ENCODE results near the gene SIRPA. TPM values are rescaled to one million over a fixed set of nuclear protein-coding genes. Genes with fewer than 3 reads are reported as not detected.
A peak's percentile ranks its signal among the peaks of the same experiment; 100 is the strongest.
"Not testable (repeated sequence)": the region's sequence is repeated elsewhere in the genome, so short reads cannot be mapped to it uniquely, and the experiment has no call there.

SIRPA gene
- total RNA-seq, 1 experiment from 2014 or later, result 7.2 TPM

DNA sequence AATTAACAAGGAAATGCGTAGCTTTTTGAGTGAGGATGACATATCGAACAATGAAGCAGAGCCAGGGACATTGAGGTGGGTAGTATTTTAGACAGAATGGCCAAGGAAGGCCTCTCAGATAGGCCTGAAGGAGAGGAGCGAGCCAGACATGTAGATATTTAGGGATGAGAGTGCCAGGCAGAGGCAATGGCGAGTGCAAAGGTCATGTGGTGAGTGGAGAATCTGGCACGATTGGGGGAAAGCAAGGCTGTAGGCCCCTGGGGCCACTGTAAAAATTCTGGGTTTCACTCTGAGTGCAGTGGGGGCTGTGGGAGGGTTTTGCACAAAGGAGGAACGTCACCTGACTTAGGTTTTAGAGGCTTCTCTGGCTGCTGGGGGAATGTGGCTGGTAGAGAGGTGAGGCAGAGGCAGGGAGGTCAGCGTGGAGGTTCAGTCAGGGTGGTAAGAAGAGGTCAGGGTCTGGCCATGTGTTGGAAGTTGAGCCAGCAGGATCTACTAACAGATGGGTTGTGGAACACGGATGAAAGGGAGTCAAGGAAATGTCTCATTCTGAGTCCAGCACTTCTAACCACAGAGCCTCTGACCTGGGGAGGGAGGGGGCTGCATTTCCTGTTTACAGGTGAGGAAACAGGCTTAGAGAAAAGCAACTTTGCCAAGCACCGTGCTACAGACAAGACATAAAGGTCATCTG lies 11.3 kb downstream of the SIRPA start:
- no peak for DNase-seq (ENCODE audit: low read depth)

DNA sequence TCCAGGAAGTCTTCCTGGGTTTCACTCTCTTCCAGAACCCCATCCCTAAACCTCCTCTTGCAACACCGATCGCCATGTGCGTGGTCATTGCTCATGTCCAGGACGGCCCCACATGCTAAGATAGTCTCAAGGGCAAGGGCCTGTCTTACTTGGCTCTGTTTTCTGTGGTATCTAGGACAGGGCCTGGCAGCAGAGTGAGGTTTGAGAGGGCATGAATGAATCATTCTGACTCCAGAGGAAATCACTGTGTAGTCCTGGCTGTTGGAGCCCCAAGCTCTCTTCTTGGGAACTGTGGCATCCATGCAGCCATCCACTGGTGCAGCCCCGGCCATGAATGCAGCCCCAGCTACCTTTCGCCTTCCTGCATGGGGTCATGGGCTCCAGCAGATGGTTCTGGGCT lies 12.4 kb downstream of the SIRPA start:
- DNase-seq (ENCODE audit: low read depth), result peak; percentile 19

DNA sequence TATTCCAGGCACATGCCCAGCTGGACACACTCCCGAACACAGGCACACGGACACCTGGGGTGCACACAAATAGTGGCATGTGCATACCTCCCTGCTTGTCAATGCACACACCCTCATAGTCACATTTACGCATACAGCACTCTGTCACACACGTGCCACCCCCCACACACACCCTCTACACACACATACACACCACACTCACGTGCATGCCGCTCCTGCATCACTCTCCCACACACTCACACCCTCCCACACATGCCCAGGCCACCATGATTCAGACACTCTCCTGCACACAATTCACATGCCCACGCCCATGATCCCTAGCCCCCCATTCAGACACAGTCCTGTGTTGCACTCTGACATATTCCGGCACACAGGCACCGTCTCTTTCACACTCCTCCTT lies 13.0 kb downstream of the SIRPA start:
- no peak for DNase-seq (ENCODE audit: low read depth)

DNA sequence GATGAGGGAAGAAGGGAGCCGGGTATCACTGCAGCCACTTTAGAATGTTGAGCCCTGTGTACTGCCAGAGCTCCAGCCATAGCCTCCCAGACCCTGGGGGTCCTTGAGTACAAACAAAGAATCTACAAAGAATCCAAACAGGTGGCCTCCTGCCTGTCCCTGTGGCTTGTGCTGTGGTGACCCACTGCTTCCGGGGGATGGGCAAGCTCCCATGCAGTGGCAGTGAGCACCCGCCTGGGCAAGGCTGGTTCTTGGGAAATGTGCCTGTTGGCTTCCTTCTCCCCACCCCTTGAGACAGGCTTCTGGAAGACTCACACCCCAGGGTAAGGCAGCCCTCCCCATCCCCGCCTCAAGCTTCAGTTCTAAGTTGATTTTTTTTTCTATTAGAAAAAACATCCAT lies 13.9 kb downstream of the SIRPA start:
- no peak for DNase-seq (ENCODE audit: low read depth)

DNA sequence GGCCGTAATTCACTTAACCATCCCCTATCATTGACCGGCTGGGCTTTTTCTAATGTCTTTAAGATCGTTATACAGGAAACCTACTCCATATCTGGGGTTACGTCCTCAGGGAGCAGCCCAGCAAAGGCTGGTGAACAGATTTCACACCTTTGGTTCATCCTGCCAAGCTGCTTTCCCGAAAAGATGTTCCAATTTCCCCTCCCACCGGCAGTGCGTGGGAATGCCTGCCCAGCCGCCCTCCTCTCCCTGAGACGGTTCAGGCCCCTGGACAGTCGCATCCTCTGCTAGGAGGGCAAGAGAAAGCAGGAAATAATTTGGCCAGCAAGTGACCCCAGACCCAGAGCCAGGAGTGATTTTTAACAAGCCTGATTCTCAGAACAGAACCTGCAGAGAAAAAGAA lies 16.3 kb downstream of the SIRPA start:
- DNase-seq (ENCODE audit: low read depth), result no peak

DNA sequence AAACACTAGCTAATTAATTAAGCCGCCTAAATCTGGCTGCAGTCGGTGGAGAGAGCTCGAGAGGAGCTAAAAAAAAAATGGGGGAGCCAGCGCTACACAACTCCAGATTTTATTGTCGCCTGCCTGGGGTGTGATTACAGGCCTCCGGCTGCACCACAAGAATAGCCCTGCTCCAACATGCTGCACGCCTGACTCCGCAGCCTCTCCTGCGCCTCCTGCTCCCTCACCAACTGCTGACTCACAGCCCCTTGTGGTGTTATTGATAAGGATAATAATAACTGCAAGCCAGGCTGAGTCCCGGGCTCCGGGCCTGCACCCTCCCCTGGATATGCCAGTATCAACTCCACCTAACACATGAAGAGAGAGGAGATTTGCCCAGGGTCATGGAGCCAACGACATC lies 16.8 kb downstream of the SIRPA start:
- no peak for DNase-seq (ENCODE audit: low read depth)

DNA sequence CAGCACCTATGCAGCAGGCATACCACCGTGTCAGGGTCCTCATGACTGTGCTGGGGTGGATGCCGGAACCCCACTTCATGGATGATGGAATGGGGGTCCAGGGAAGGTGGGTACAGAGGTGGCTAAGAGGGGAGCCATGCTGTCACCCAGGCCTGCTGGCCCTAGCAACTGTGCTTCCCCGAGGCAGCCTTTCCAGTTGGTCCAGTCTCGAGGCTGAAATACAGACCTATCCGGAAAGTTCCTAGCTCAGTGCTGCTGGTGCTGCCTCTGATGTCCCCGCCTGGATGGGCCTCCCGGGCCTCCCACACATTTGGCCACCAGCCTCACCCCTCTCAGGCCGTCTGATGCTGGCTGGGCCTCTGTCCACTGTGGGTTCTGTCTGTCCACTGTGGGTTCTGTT lies 17.4 kb downstream of the SIRPA start:
- no peak for DNase-seq (ENCODE audit: low read depth)

DNA sequence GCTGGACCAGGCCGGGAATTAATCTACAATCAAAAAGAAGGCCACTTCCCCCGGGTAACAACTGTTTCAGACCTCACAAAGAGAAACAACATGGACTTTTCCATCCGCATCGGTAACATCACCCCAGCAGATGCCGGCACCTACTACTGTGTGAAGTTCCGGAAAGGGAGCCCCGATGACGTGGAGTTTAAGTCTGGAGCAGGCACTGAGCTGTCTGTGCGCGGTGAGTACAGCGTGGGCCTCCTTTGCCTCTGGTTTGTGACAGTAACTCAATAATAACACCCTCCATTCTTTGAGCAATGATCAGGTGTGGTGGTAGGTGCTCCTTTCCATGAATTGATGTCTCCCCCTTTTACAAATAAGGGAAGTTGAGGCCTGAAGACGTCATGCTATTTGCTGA lies 20.0 kb downstream of the SIRPA start:
- DNase-seq (ENCODE audit: low read depth), result not testable (repeated sequence)

DNA sequence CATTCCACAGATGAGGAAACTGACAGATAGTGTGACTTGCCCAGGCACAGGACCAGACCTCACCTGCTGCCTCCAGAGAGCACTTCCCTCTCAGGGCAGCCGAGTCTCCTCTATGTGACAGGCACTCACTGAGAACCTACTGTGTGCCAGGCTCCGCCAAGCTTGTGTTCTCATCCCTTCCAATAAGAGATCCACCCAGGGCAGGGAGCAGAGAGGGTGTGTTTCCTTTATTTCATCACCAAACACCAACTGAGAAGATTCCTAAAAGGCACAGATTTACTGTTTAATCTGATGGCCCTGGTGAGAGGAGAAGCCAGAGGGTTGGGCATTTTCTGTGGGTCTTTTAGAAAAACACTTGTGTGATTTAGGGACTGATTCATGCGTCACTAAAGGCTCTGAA lies 20.5 kb downstream of the SIRPA start:
- DNase-seq (ENCODE audit: low read depth), result no peak

DNA sequence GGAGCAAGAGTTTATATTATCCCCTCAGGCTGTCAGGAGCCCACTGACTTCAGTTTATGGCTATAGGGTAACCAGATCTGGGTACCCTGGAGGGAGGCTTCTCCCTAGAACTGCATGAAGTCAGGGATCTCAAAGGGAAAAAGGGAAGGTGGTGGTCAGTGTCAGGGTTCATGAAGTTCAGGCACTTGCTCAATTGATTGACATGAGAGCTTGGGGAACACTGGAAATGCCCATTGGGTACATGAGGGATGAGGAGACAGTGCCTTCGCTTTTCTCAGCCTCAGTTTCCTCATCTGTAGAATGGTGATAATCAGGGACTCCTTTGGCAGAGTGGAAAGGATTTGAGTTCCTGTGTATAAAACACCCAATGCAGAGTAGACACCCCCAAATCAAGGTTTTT lies 22.6 kb downstream of the SIRPA start:
- DNase-seq (ENCODE audit: low read depth), result no peak

DNA sequence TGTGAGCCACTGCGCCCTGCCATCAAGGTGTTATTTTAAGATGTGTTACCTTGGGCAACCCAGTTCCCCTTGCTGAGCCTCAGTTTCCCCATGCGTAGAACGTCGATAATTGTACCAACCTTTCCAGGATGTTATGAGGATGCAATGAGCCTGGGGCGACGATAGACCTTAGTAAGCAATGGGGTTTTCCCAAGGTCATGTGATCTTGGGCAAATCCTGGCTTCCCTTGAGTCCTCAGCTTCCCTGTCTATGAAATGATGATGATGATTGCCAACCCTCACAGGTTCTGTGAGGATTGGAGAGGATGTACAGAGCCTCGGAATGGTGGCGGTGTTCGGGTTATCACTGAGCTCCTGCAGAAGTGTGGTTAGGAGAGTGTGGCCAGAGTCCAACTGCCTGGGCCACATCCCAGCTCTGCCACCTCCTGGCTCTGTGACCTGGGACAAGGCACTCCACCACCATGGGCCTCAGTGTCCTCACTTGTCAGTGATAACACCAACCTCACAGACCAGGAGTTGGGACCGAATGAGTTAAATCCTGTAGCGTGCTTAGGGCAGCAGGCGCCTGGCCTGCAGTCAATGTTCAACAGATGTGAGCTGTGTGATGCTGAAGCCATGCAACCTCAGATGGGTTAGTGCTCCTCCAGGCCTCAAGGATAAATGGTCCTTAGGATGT lies 23.4 kb downstream of the SIRPA start:
- no peak for DNase-seq (ENCODE audit: low read depth)

DNA sequence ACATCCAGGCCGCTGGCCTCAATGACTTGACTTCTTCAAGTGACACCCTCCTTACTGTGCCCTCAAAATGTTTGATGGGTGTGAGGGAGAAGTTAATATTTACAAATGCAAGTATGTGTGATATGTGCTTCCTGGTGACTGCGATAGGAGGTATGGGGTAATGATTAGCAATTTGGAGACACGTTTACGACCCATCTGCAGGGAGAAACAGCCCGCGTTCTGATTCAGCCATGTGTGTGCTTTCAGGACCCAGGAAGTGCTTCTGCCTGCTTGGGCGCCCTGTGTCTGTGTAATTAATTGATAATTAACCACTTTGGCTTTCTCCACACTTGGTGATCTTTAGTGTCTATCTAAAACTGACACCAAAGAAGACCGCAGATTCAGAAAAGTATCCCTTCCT lies 25.0 kb downstream of the SIRPA start:
- no peak for DNase-seq (ENCODE audit: low read depth)

DNA sequence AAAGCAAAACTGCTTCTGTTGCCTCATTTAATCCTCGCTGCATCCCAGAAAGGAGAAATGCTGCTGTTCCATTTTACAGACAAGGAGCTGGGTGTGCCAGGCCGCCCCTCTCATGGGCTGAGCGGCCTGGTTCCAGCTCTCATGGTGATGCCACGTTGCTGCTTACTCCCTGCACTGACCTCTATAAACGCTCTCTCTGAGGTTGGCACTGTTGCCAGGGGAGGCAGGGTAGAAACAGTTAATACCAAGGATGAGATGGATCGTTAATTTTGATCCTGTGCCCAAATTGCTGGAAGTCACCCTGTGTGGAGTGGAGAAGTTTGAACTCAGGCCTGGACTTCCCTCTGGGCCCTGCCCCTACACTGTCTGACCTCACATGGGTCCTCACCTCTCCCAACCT lies 25.6 kb downstream of the SIRPA start:
- no peak for DNase-seq (ENCODE audit: low read depth)

DNA sequence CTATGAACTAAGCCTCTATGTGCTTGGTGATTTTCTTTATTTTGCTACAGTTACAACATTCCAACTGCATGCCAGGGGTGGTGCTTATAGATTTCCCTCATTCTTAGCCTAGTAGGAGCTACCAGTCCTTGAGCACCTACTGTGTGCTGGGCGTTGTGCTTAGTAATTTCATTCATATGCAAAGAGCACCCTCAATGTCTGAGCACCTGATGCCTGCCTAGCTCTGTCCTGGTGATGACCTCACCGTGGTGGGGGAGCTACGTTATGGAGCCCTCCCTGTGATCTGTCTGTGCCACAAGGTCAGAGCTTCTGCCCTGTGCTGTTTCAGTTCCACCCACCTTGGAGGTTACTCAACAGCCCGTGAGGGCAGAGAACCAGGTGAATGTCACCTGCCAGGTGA lies 26.8 kb downstream of the SIRPA start:
- DNase-seq (ENCODE audit: low read depth), result not testable (repeated sequence)

DNA sequence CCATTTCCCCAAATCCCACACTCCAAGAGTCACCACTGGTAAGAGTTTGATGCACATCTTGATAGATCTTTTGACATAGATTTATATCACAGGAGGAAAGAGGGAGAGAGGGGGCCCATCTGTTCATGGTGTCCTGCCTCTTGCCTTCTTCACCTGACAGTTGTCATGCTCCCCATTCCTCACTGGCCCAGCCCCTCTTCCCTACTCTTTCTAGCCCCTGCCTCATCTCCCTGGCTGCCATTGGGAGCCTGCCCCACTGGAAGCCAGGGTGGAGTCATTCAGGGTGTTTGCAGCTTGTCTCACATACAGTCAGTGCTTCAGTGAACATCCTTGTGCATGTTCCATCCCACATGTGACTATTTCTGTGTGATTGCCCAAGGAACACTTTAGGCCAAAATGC lies 27.6 kb downstream of the SIRPA start:
- no peak for DNase-seq (ENCODE audit: low read depth)

DNA sequence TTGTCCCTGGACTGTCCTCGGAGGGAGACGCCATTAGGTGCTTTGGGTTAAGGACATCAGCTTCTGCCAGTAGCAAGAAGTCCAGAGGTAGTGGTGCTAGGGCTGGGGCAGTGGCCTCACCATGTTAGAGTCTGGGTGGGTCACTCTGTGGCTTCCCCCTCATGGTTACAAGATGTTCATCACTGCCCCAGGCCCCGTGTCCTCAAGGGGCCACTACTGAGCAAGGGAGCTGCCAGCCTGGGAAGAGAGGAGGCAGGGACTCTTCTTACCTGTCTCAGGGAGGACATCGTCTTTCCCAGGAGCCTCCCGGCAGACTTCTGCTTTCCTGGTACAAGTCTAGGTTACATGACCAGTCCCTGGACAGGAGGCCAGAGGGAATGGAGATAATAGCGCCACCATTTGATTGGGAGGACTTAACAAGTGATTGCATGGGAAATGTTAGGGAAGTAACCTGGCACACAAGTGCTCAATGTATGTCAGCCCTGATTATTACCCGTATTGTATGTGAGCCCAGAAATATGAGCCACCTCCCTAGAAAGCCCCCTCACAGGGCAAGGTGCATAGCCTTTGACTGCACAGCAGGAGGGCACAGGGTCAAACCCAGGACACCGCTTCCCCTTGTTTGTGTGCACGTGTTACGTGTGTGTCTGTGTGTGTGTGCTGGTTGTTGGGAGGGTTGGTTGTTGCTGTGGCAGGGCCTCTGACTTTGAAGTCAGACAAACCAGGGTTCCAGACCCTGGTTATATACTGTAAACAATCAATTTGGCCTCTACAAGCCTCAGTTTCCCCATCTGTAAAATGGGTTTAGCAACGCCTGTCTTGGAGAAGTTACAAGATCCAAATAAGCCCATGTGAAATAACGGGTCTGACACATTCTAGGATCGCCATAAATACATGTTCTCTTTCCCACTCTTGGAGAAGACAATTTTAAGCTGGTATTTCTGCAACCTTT lies 30.0 kb downstream of the SIRPA start:
- no peak for DNase-seq (ENCODE audit: low read depth)

DNA sequence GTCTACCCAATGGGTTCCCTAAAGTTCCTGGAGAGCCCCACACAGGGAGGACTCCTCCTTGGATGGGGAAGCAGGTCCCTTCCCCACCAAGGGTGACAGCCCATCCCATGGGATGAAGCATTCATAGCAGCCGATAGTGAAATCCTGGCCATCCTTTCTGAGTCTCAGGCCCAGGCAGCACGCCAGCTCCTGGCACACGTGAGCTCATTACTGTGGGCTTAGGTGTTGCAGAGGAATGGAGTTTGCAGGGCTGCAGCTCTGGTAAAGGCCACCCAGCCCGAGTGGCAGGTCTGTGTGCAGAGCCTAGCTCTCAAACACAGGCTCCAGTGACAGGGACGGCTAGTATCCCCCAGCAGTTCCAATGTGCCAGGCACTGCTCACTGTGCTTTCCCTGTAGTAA lies 31.0 kb downstream of the SIRPA start:
- no peak for DNase-seq (ENCODE audit: low read depth)

DNA sequence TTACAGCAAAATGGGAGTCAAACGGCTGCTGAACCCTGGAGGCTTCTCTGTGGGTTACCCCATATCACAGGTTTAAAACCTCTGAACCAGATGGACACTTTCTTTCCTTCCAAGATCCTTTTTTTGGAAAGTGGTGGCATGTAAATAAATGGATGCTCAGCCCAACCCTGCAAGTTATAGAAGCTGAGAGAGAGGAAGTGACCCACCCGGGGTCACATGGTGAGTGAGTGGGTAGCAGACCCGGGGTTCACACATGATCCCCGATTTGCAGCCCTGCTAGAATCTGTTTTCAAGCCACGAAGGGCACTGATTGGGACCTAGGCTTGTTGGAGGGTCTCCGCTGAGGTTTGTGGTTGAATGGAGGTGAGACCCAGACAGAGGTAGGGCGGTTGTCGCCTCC lies 32.0 kb downstream of the SIRPA start:
- no peak for DNase-seq (ENCODE audit: low read depth)

DNA sequence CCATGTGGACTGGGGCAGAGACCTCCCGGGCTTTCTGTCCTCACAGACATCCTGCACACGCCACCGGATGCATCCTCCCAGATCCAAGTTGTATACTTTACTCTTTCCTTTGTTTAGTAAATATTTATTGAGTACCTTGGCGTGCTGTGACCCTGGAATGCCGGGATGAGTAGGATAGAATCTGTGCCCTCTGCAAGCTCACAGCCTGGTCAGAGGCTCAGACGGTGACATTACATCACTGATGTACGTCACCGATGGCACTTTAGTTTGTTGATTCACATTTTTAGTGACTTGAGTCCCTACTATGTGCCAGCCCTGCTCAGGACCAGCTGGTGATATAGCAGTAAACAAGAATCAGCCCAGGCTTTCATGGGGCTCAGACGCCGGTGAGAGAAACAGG lies 32.9 kb downstream of the SIRPA start:
- no peak for DNase-seq (ENCODE audit: low read depth)

DNA sequence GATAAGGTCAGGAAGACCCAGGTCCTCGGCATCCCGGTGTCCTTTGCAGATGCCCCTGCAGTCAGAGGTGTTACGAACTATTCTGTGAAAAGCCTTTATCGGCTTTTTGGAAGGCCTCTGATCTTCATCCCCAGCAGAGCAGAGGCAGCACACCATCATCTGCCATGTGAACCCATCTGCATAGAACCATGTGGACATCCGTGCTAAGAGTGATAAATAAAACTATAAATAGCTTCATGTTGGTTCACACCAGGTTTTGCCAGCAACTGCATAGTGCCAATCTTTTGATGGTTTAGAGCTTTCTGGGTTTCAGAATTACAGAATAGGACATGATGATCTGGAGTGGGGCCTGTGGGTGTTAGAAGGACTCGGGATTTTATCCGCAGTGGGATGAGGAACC lies 33.6 kb downstream of the SIRPA start:
- no peak for DNase-seq (ENCODE audit: low read depth)

DNA sequence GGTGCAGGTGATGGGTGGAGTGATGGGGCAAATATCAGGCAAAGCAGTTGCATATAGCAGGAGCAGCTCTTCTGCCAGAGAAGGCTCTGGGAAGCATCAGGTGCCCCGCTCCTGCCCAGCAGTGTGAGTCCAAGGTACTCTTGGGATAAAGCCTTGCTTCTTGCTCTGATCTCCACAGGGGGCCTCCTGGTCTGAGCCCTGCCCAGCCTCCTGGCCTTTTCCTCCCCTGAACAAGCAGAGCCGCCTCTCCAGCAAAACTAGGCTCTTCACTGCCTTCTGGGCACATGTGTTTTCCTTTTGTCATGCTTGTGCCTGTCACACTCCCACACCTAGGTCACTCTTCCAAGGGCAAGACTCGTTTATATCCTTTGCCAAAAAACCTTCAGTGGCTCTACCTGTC lies 34.3 kb downstream of the SIRPA start:
- DNase-seq (ENCODE audit: low read depth), result no peak

DNA sequence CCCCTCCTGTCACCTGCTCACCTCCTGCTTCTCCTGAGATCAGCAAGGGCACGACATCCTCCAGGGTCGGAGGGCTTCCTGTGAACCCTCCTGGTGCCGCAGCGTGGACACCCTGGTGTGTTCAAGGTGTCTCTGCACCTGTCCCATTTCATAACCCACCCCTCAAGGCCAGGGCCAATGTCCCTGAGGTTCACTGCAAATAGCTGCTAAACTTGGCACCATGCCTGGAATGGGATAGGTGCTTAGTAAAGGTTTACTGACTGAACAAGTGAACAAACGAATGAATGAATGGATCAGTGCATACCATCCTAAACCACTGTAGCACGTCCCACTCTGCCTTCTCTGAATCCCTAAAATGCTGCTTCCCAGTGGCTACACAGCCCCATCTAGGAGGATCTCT lies 35.0 kb downstream of the SIRPA start:
- DNase-seq (ENCODE audit: low read depth), result no peak

DNA sequence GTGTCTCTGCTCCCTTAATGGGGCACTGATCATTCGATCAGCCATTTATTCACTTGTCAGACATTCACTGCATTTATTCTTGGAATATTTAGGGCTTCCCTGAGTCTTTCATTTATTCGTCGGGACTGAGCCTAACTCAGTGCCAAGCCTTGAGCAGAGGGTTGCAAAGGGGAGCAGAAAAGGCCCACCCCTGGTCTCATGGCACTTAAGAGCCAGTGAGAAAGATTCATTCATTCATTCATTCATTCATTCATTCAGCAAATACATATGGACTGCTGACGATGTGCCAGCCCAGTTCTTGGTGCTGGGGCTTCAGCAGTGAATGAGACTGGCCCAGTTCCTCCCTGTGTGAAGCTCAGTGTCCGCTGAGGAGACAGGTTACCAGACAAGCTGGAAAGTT lies 36.6 kb downstream of the SIRPA start:
- DNase-seq (ENCODE audit: low read depth), result no peak
